Peyer's patch (tissue), 4 donors: Measurements from ENCODE around the gene CDCA4. TPM values are rescaled to one million over a fixed set of nuclear protein-coding genes. Genes with fewer than 3 reads are reported as not detected.

Experiments used
- DNase-seq, 3 donors: peaks; one replicate each; pipeline ENCODE4 v3.0.0-alpha.2; 2017 to 2019
- H3K27ac ChIP-seq, 4 donors: fragments of 200-600 bp; sonication (generic); one replicate each; pipeline ENCODE4 v1.5.1; 2016 to 2019
- H3K27me3 ChIP-seq, 2 donors: fragments of 200-600 bp; sonication (generic); one replicate each; pipeline ENCODE4 v1.5.1; 2019
- H3K36me3 ChIP-seq, 3 donors: fragments of 200-600 bp; sonication (generic); one replicate each; pipeline ENCODE4 v1.5.1; 2016 to 2019
- H3K4me1 ChIP-seq, 4 donors: fragments of 200-600 bp; sonication (generic); one replicate each; pipeline ENCODE4 v1.5.1; 2016 to 2019
- H3K4me3 ChIP-seq, 4 donors: fragments of 200-600 bp; sonication (generic); 1 replicate in 3 of 4; 2 replicates in 1 of 4; pipeline ENCODE4 v1.5.1; 2016 to 2019; ENCODE audit warnings: mild to moderate bottlenecking in 1 of 4
- H3K9me3 ChIP-seq, 4 donors: fragments of 200-600 bp; sonication (generic); one replicate each; pipeline ENCODE4 v1.5.1; 2016 to 2019; ENCODE audit warnings: mild to moderate bottlenecking in 1 of 4
- POLR2A ChIP-seq, 2 donors: fragments of 450-650 bp; IDR thresholded peaks; one replicate each; pipeline ENCODE4 v1.5.1; 2017; ENCODE audit warnings: antibody characterized with exemption in 2 of 2, mild to moderate bottlenecking in 2 of 2, moderate library complexity in 2 of 2
- total RNA-seq, 4 donors: library from RNA; depleted of rRNA; stranded (reverse); fragments of >200 nt; gene quantifications; one replicate each; pipeline ENCODE4 v1.1.0, GENCODE V29; 2016
- TF ChIP-seq, protein P1 (sequence below), 6 experiments: fragments of 450-650 bp in 4 of 6; fragments of 200-600 bp in 2 of 6; sonication (generic) in 1 of 6; IDR thresholded peaks; one replicate each; pipeline ENCODE4 v1.5.1; 2017 to 2019; ENCODE audit warnings: antibody characterized with exemption in 6 of 6, mild to moderate bottlenecking in 3 of 6, moderate library complexity in 1 of 6

The CDCA4 gene
- total RNA-seq, 4 donors from 2014 or later = 3.7 to 9.1 (median 6.6) TPM

DNA sequence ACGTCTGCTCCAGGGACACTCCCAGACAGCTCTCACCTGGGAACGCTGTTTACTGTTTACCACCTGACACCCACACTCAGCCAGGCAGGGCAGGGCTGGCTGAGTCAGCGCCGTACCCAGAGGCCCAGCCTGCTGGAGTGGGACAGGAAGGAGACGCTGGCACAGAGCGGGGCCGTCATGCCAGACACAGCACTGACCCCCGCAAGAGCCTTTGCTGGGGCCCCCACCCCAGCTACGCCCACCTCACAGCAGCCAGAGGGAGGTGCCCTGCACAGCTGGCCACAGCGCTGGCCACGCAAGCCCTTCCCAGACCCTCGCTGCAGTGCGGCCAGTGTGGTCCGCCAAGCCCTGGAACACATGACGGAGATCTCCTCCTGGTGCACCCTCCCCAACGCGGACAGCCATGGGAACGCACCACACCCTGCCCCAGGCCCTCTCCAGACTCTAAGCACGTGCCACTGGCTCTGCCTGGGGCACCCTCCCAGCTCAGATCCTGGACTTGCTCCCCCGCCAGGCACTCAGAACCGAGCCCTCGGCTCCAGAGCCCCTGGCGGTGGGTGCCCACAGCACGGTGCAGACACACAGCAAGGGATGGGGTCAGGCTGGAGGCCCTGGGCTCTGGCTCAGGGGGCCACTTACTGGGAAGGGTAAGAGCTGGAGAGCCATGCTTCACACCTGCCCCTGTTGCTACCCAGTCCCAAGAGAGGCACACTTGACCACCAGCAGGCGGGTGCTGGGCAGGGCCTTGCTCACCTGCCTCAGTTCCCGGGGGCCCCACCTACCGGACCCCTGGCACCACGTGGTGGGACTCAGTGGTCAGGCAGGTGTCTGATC is 48.4 kb downstream of the CDCA4 start:
- no peaks in the 10 kb centered on the region for H3K27me3 ChIP-seq
- no peaks in the 10 kb centered on the region for H3K9me3 ChIP-seq
- H3K36me3 ChIP-seq = no peaks in the 10 kb centered on the region
- DNase-seq = peak in 2 of 3 donors; percentile 88 to 89
- TF ChIP-seq POLR2A (IDR thresholded peaks at IDR 0.05) = peak; percentile 52 to 72
- TF ChIP-seq, protein P1, sequence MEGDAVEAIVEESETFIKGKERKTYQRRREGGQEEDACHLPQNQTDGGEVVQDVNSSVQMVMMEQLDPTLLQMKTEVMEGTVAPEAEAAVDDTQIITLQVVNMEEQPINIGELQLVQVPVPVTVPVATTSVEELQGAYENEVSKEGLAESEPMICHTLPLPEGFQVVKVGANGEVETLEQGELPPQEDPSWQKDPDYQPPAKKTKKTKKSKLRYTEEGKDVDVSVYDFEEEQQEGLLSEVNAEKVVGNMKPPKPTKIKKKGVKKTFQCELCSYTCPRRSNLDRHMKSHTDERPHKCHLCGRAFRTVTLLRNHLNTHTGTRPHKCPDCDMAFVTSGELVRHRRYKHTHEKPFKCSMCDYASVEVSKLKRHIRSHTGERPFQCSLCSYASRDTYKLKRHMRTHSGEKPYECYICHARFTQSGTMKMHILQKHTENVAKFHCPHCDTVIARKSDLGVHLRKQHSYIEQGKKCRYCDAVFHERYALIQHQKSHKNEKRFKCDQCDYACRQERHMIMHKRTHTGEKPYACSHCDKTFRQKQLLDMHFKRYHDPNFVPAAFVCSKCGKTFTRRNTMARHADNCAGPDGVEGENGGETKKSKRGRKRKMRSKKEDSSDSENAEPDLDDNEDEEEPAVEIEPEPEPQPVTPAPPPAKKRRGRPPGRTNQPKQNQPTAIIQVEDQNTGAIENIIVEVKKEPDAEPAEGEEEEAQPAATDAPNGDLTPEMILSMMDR (IDR thresholded peaks at IDR 0.05) = no peak
- H3K4me3 ChIP-seq = no peak overlapping the region
- H3K4me1 ChIP-seq = peaks cover 2 to 98% (median 21%) of the 10 kb centered on the region in 4 donors
- peak overlapping the region; percentile 55 to 91 (median 78) for H3K27ac ChIP-seq

DNA sequence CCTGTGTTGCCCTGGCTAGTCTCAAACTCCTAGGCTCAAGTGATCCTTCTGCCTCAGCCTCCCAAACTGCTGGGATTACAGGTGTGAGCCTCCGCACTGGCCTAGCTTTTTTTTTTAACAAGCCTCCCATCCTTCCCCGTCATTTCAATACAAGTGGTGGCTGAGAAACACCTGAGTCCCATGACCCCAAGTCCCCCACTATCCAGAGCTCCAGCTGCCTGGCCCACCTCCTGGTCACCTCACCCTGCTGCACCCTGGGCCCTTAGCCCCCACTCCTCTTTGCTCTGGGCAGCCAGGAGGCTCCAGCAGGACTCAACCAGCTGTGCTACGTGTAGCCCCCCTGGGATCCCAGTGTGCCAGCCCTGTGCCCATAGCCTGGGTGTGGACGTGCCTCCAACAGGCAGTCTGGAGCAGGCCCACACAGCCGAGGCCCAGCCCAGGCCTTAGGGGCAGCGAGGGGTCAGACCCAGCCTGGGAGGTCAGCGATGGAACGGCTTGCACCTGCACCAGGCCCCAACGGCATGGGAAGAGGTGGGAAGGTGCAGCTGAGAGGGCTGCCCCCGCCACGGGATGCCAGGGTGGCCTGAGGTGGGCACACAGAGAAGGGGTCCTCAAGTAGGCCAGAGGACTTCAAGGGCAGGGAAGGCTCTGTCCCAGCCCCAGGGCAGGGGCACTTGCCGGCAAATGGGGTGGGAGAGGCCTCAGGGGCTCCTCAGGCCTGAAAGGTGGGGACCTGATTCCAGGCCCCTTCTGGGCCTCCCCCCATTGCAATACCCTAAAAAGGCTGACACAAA is 49.2 kb downstream of the CDCA4 start:
- TF ChIP-seq POLR2A (IDR thresholded peaks at IDR 0.05) = no peak
- TF ChIP-seq, protein P1 (IDR thresholded peaks at IDR 0.05) = no peak
- no peaks in the 10 kb centered on the region for H3K9me3 ChIP-seq
- peak overlapping the region in 3 of 4 donors; percentile 65 to 91 (median 90) for H3K27ac ChIP-seq
- DNase-seq = no peak
- no peaks in the 10 kb centered on the region for H3K27me3 ChIP-seq
- no peak overlapping the region for H3K4me3 ChIP-seq
- peaks cover 0 to 98% (median 19%) of the 10 kb centered on the region in 4 donors for H3K4me1 ChIP-seq
- H3K36me3 ChIP-seq = no peaks in the 10 kb centered on the region

DNA sequence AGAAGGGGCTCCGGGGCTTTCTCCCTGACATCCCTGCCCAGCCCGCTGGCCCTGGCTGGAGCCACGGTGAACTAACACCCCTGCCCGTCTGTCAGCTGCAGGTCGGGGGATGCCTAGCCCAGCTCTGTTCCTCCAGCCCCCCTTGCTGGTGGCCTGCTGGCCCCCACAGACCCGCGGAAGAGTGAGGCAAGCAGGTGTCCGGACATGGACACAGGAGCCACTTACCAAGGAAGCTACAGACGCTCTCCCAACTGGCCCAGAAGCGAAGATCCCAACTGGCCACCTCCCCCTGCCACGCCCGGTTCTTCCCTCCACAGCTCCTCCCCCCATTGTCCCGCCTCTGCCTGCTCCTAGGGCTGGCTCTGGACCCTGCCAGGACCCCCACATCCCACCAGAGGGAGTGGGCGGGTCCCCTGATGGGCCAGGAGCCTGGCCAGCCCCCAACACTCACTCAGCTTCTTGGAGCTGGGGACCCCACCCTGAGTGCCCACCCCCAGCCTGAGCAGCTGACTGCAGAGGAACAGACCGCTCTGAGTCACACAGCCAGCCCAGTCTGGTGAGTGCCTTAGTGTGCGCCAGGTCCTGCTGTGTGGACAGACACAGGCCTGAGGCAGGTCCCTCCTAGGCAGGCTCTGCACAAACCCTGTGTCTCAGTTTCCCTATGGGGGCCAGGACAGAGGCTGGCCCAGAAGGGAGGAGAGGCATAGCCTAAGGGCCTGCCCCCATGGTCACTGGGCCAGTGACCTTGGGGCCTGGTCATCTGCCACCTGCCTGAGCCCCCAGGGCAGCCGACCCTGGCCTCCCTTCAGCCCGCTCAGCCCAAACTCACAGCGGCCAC is 50.4 kb downstream of the CDCA4 start:
- no peak for TF ChIP-seq POLR2A (IDR thresholded peaks at IDR 0.05)
- TF ChIP-seq, protein P1 (IDR thresholded peaks at IDR 0.05) = no peak
- Histone ChIP-seq H3K27me3 (no peaks in the 10 kb centered on the region), H3K4me3 (peak overlapping the region in 2 of 4 donors; percentile 6 to 31), H3K4me1 (peaks cover 0 to 88% (median 15%) of the 10 kb centered on the region in 4 donors), H3K27ac (peak overlapping the region in 3 of 4 donors; percentile 17 to 90 (median 56)), H3K9me3 (no peaks in the 10 kb centered on the region), H3K36me3 (no peaks in the 10 kb centered on the region)
- DNase-seq = peak in 1 of 3 donors; percentile 68

DNA sequence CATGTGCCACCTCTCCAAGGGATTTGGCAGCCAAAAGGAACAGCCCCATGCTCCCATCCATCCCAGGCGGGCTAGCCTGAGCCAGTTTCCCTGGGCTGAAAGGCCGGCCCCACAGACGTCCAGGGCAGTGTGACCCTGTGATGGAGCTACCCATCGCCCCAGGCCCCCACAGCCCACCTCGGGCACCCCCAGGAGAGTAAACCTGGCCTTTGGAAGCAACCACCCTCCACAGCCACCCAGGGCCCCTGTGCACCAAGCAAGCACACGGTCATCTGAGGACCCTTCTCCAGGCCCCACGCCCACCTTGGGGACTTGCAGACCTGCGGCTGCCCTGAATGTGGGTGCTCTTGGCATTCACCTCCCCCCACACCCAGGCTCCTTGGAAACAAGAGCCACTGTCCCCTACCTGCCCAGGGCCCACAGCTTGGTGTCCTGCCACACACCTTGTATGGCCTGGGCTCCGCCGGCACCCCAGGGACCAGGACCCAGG is 51.1 kb downstream of the CDCA4 start:
- Histone ChIP-seq H3K27ac (peak overlapping the region in 3 of 4 donors; percentile 17 to 90 (median 56)), H3K4me1 (peaks cover 0 to 82% (median 15%) of the 10 kb centered on the region in 4 donors), H3K4me3 (peak overlapping the region in 2 of 4 donors; percentile 6 to 31), H3K36me3 (no peaks in the 10 kb centered on the region), H3K9me3 (no peaks in the 10 kb centered on the region), H3K27me3 (no peaks in the 10 kb centered on the region)
- no peak for DNase-seq
- TF ChIP-seq, protein P1 (IDR thresholded peaks at IDR 0.05) = no peak
- TF ChIP-seq POLR2A (IDR thresholded peaks at IDR 0.05) = no peak
